NCI-H524 treated with DMSO at 0.1 percent for 48 hours (cell line): ENCODE measurements around the gene CDK14.
A peak's percentile ranks its signal among the peaks of the same experiment; 100 is the strongest.

Experiments used
- DNase-seq: peaks from one replicate; lab custom pipeline; 2025; lab: John Stamatoyannopoulos, UW

The CDK14 gene

GRCh38 chr7:91201442-91202113 lies 605.5 kb downstream of the CDK14 start:
- DNase-seq: no peak

DNA sequence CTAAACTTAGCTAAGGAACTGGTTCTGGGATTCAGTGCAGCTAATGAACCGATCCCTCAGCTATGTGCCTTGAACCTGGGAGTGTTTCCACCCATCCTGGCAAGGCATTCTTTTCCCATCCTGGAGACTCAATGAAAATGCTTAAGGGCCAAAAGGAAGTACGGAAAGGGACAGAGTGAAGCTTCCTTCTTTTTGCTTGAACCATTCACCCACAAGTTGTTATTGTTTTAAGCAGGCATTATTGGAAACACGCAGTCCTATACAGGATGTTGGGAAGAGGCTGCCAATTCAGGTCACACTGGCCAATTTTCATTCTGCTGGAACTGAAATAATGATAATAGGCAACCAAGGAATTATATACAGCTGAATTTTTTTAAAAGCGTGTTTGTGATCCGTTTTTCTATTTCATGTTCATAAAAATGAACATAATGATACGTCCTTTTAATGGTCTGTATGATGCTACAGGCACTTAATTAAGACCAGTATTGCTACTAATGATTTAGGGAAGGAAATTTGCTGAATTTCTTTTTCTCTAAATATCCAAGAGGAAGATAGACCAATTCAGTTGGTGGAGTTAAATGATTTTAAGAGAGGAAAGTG lies 610.3 kb downstream of the CDK14 start:
- DNase-seq: no peak

DNA sequence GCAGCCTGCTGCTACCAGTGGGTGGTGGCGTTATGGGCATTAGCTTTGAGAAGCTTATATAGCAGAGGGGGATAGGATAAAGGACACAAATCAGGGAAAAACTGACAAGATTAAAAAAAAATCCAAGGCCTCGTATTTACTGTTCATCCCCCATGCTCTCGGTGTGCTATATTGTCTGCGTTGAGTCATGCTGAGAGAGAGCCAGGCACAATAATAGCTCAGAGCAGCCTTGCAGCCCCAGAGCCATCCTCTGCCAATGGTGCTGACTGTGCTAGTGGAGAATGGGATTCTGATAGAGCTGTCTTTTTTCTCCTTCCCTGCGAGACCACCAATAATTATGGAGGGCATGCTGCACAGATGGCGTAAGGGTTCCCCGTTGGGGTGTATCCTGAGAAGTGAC lies 616.5 kb downstream of the CDK14 start:
- DNase-seq: no peak

GRCh38 chr7:91226411-91226810 lies 630.3 kb downstream of the CDK14 start:
- no peak for DNase-seq

DNA sequence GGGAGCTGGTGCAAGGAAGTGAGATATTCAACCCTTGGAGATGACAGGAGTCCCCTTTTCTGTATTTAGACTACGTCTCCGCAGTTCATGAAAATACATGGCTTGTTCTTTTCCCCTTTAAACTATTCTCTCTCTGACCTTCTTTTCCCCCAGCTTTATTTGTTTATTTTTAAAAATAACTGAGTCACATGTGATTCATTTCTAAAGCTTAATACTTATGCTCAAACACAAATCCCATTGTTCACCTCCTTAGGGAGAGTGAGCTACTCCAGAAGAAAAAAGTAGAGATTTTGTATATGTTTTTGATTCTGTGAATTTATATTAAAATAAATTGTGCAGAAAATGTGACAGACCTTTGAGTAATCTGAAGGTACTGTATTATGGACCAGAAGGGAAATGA lies 632.2 kb downstream of the CDK14 start:
- DNase-seq: no peak

DNA sequence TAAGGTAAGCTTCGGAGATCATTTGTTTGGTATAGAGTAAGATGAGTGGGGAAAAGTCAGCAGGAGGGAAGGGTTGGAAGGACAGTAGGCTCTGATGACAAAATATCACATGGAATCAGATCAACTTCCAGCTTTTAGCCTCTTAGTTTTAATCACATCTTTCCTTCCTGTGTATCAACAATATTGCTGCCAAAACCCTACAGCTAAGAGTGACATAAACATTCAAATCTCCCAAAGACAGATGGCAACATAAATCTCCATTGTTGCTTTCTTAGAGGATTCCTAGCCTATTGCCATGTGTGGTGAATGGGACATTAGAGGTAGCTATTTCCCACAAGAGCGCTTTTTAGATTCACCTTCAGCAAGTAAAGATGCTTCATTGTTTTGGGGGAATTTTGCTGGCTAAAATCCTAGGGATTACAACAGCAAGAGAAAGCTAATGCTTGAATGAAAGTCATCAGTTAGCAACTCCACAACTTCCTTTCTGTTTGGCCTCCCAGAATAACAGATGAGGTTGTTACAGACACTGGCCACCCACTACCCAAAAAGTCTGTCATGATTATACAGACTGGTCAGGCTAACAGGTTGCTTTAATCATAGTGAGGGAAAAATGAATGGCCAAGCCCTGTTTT lies 632.9 kb downstream of the CDK14 start:
- peak; percentile 47 for DNase-seq

- DNase-seq: no peak
Observed at GRCh38 chr7:91230100-91230499, 634.0 kb downstream of the CDK14 start.

DNA sequence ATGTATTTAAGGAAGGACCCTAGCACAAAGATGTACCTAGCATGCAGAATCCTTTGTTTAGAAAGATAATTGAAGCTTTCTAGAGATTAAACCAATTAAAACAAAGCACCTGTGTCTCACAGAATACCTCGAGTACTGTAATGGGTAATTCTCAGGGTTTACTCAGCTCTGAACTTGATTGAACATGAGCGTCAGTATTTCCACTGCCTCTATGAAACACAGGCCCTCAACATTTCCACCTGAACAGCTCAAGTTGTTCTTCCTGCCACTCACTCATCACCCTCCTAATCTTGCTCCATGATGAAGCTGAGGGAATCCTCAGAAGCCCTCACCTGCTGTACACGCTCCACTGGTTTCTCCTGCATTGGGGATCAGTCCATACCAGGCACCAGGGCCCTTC lies 634.4 kb downstream of the CDK14 start:
- no peak for DNase-seq

- DNase-seq: no peak
Observed at GRCh38 chr7:91233212-91233611, 637.1 kb downstream of the CDK14 start.

DNA sequence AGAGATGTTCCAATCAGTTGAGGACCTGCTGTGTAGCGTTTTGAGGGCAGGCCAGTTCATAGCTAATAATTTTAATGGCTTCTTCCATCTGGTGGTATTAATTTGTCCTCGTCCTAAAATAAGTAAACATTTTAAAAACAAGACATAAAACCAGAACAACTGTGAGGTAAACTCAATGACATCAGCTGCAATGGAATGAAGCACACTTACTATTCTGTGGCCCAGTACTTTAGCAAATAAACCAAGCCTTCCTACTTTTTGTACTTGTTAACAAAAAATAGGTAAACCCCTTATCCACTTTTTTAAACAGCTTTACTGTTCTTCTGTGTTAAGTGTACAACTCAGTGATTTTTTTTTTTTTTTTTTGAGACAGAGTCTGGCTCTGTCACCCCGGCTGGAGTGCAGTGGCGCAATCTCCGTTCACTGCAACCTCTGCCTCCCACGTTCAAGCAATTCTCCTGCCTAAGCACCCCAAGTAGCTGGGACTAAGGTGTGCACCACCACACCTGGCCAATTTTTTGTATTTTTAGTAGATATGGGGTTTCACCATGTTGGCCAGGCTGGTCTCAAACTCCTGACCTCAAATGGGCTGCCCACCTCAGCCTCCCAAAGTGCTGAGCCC lies 639.2 kb downstream of the CDK14 start:
- no peak for DNase-seq

GRCh38 chr7:91239171-91239604 lies 643.1 kb downstream of the CDK14 start:
- DNase-seq: no peak

- DNase-seq: no peak
Observed at GRCh38 chr7:91239772-91240171, 643.7 kb downstream of the CDK14 start.

DNA sequence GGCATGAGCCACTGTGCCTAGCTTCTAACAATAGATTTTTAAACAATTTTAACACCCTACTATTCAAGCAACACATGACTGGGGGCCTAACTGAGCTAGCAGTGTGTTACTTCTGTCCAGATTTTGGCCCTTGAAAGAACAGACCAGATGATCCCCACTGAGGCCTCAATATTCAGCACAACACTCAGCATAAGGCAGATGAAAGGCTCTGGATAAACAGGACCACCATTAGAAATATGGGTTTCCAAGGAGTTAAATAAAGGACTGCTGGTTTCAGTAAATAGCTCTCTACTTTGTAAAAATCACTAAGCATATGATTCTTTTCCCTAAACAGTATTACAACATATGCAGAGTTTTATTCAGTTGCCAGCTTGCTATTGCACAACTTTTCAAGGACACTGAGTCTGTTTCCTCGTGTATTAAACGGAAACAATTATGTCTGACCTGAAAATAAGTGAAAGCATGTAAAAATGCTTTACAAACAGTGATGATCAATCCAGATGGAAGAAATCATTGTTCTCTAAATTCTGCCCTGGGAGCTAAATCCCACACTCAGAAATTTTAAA lies 644.3 kb downstream of the CDK14 start:
- DNase-seq: no peak

DNA sequence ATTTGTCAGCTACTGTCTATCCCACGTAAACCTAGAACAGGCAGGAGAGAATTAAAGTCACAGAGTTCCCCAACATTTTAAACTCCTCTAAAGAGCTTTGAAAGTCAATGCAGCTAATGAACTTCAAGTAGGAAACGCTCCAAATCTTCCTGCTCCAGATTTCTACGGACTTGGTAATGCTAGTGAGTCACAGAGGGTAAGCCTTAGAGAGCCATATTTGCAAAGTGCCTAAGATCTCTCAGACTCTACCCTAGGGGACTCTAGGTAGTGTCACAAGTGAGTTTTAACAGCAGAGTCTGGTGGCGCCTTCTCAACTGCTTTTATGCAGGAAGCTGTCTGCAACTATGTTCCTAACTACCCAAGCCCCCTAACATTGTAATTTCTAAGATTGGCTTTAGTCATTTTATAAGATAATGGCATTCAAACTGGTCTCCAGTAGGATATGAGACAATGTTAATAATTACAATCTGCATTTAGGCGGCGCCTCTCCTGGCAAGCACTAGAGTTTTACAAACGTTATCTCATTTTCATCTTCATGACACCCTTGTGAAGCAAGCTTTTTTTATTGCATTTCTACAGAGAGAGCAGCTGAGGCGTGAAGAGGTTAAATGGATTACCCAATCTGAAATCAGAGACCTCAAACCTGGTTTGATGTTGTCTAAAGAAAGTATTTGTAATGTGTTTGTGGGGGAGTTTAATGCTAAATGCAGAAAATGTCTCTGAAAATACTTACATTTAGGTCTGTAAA lies 646.1 kb downstream of the CDK14 start:
- DNase-seq: no peak

- DNase-seq: peak; percentile 56
Observed at GRCh38 chr7:91243591-91244301, 647.6 kb downstream of the CDK14 start.

DNA sequence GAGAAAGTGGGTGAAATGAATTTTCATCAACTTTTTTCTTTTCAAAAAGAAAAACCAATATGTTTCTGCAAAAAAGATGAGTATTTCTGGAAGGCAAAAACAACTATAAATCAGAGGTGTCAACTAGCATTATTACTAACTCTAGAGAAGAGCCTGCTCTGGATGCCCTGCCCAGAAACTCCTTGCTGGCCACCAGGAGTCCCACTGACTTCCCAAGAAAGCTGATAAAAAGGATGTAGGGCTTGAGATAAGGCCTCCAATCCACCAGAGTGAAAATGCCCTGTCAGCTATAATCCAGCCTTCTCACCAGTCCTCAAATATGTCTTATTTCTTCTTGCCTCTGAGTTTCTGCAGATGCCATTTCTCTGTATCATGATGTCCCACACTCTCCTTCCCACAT lies 651.4 kb downstream of the CDK14 start:
- DNase-seq: no peak

GRCh38 chr7:91248996-91249395 lies 652.9 kb downstream of the CDK14 start:
- DNase-seq: no peak

GRCh38 chr7:91249506-91250233 lies 653.5 kb downstream of the CDK14 start:
- no peak for DNase-seq

DNA sequence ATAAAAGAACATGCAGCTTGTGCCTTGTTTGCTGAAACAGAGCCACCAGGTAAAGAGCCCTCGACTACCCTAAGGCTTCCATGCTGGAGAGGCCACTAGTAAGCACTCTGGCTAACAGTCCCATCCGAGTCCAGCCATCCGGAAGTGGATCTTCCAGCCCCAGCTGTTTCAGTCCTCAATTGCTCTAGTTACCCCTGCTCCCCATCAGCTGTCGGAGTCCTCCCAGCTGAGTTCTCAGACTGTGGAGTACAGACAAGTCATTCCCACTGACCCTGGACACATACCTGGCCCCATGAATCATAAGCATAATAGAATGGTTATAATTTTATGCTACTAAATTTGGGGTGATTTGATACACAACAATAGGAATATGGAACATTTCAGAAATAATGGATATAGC lies 654.6 kb downstream of the CDK14 start:
- no peak for DNase-seq

GRCh38 chr7:91251877-91252276 lies 655.8 kb downstream of the CDK14 start:
- DNase-seq: no peak
